SKM-1 treated with dmso at 0.1 percent for 144 hours (cell line): ENCODE results near the gene CEP104.

ENCODE experiments used
- DNase-seq: peaks from one replicate; lab custom pipeline; 2025; ENCODE audit not compliant: unreplicated experiment; lab: John Stamatoyannopoulos, UW

Gene CEP104

GRCh38 chr1:3767328-3767925, 89.6 kb downstream of the CEP104 start:
- DNase-seq: no peak

DNA sequence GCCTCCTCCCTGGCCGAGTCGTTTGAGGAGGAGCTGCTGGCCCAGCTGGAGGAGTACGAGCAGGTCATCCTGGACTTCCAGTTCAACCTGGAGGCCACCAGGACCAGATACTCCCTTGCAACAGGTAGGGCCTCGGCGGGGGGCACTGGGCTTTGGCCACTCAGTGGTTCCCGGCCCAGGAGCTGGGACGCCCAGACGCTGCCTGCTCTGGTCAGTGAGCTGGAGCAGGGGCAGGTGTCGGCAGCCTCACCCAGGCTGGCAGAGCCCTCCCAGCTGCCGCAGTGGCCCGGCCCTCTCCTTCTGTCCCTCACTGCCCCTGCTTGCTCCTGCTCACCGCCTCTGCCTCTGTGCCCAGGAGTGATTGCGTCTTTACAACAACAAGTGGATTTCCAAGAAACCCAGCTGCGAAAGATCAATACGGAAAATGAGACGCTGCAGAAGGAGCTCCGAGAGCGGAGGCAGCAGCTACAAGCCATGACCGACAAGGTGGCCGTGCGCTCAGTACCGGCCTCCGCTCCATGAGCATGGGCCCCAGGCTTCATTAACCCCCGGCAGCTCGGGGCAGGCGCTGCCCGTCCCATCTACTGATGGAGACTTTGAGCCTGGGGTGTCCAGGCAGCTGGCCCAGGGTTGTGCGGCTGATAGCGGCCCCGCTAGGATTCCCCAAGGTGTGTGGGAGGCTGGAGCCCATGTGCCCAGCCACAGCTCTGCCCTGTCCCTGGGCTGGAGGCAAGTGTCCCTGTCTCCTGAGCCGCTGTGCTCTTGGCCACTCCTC, 93.5 kb downstream of the CEP104 start:
- no peak for DNase-seq

DNA sequence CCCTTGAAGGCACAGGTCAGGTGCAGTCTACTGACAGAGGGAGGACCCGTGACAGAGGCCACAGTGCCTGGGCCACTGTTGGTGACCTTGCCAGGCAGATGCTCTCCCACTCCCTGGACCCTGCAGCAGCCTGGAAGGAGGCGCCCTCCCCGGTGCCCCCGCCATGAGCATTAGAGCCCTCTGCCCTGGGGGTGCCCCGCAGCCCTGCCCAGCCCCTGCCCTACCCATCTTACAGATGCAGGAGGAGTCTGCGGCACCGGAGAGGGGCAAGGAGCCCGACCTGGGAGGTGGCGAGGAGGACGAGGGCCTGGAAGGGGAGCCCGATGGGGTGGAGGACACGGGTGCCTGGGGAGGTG, 94.2 kb downstream of the CEP104 start:
- no peak for DNase-seq

- DNase-seq: no peak
These were observed 94.7 kb downstream of the CEP104 start for GRCh38 chr1:3762151-3762872.
